Glomerular endothelial cell (primary cell): ENCODE results near the gene SEMA6B. TPM values are rescaled to one million over a fixed set of nuclear protein-coding genes. Genes with fewer than 3 reads are reported as not detected.

Experiments
- DNase-seq: peaks from one replicate; pipeline ENCODE4 v3.0.0-alpha.2; 2011; ENCODE audit warnings: low read depth, low spot score; ENCODE audit errors: extremely low read depth
- total RNA-seq: library from RNA; depleted of rRNA; stranded (reverse); fragments of >200 nt; gene quantifications from 2 replicates; pipeline ENCODE4 v1.2.3, GENCODE V29; 2015

Gene SEMA6B
- total RNA-seq, 1 donor from 2014 or later: 446 TPM

DNA sequence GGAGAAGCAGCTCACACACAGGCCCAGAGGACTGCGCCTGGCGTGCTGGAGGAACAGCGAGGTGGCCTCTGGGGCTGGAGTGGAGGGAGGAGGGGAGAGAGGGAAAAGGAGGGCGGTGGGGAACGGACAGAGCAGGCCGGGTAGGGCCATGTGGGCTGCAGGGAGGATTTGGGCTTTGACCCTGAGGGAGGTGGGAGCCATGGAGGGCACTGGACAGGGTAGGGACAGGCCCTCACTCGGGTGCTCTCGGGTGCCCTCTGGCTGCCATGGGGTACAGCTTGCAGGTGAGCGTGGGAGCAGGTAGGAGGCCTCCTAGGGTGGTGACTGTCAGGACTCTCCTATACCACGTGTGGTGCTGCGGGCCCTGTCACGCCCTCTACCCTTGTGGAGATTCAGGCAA, 64.0 kb downstream of the SEMA6B start:
- no peak for DNase-seq

- DNase-seq: no peak
Measured at GRCh38 chr19:4494691-4495064, 64.8 kb downstream of the SEMA6B start.

DNA sequence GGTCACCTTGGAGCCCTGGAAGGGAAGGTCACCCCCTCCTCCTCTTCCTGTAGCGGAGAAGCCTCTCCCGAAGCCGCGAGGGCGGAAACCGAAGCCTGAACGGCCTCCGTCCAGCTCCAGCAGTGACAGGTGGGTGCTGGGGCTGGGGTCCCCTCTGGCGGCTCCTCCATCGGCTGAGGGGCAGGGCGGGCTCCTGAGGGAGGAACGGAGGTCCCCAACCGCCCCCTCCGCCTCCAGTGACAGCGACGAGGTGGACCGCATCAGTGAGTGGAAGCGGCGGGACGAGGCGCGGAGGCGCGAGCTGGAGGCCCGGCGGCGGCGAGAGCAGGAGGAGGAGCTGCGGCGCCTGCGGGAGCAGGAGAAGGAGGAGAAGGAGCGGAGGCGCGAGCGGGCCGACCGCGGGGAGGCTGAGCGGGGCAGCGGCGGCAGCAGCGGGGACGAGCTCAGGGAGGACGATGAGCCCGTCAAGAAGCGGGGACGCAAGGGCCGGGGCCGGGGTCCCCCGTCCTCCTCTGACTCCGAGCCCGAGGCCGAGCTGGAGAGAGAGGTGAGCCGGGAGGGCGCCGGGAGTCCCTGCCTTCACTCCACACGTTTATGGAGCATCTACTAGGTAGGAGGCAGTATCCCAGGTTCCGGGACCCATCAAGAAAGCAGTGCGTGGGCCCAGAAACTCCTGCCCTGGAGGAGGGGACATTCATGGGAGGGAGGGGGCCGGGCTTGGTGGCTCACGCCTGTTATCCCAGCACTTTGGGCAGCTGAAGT, 65.4 kb downstream of the SEMA6B start:
- DNase-seq: no peak

DNA sequence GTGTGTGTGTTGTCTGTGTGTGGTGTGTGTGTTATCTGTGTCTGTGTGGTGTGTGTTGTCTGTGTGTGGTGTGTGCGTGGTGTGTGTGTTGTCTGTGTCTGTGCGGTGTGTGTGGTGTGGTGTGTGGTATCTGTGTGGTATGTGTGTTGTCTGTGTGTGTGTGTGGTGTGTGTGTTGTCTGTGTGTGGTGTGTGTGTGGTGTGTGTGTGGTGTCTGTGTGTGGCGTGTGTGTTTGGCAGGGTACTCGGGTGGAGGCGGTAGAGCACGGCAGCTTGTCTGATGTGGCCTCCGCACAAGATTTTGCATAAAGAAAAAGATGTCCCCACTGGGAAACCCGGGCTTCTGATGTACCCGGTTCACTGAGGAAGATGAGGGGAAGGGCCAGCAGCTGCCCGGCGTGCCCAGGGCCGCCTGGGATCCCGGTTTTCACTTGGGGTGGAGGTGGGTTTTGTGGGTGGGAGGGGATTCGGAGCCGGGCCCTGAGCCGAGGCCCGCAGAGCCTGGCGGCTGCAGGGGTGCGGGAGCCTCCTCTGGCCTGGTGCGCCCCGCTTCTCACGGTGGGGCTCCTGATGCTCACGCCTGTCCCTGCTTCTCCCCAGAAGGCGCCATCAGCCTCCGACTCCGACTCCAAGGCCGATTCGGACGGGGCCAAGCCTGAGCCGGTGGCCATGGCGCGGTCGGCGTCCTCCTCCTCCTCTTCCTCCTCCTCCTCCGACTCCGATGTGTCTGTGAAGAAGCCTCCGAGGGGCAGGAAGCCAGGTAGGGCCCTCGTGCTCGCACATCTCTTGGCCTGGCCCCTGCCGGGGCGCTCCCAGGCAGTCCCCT, 66.2 kb downstream of the SEMA6B start:
- DNase-seq: no peak

Other genes starting within 250 kb of the SEMA6B start
- 28.8 and 29.3 TPM in 2 replicates for gene STAP2, start 220.9 kb downstream of the SEMA6B start, total RNA-seq
- gene MPND, start 216.1 kb downstream of the SEMA6B start, total RNA-seq: 4.5 and 8.9 TPM in 2 replicates
- 122 and 143 TPM in 2 replicates for gene SH3GL1, start 159.1 kb downstream of the SEMA6B start, total RNA-seq
- 8.0 and 12.5 TPM in 2 replicates for gene CHAF1A, start 157.0 kb downstream of the SEMA6B start, total RNA-seq
- gene UBXN6, start 101.9 kb downstream of the SEMA6B start, total RNA-seq: 63.4 and 91.1 TPM in 2 replicates
- gene HDGFL2, start 87.4 kb downstream of the SEMA6B start, total RNA-seq: 90.9 and 96.7 TPM in 2 replicates
- gene PLIN4, start 41.2 kb downstream of the SEMA6B start, total RNA-seq: 0.05 and 0.12 TPM in 2 replicates
- gene PLIN5, start 24.5 kb downstream of the SEMA6B start, total RNA-seq: 0.41 TPM in 1 of 2 replicates, not detected in the other
- 1.8 and 2.3 TPM in 2 replicates for gene LRG1, start 19.6 kb downstream of the SEMA6B start, total RNA-seq
- 63.7 and 136 TPM in 2 replicates for gene TNFAIP8L1, start 79.8 kb upstream of the SEMA6B start, total RNA-seq
- gene MYDGF, start 110.7 kb upstream of the SEMA6B start, total RNA-seq: 122 and 126 TPM in 2 replicates
- gene DPP9, start 164.2 kb upstream of the SEMA6B start, total RNA-seq: 118 and 128 TPM in 2 replicates
- 13.4 and 16.5 TPM in 2 replicates for gene FEM1A, start 232.1 kb upstream of the SEMA6B start, total RNA-seq